Liver (tissue), 9 donors: ENCODE results near the gene ALG9. TPM values are rescaled to one million over a fixed set of nuclear protein-coding genes. Genes with fewer than 3 reads are reported as not detected.

Source experiments
- DNase-seq: peaks from one replicate; pipeline ENCODE4 v3.0.0-alpha.2; 2017; ENCODE audit warnings: low spot score
- H3K27ac ChIP-seq, 2 donors: one replicate each; pipeline ENCODE4 v1.7.0; 2013; ENCODE audit warnings: inconsistent platforms in 2 of 2, low read length in 2 of 2, control low read depth in 1 of 2, low read depth in 1 of 2, mild to moderate bottlenecking in 1 of 2
- H3K27me3 ChIP-seq, 4 donors: one replicate each; pipeline versions ENCODE4 v1.6.1 to v1.7.0; 2013; ENCODE audit warnings: low read length in 3 of 4, inconsistent platforms in 1 of 4, mild to moderate bottlenecking in 1 of 4, moderate library complexity in 1 of 4; ENCODE audit not compliant: control insufficient read depth in 4 of 4, insufficient read depth in 4 of 4
- H3K36me3 ChIP-seq, 4 donors: one replicate each; pipeline versions ENCODE4 v1.6.1 to v1.7.0; 2013; ENCODE audit warnings: low read length in 3 of 4, mild to moderate bottlenecking in 3 of 4, low read depth in 1 of 4, moderate library complexity in 1 of 4; ENCODE audit not compliant: control insufficient read depth in 4 of 4, insufficient read depth in 3 of 4
- H3K4me1 ChIP-seq, 4 donors: one replicate each; pipeline versions ENCODE4 v1.6.1 to v1.7.0; 2013; ENCODE audit warnings: low read length in 3 of 4, mild to moderate bottlenecking in 3 of 4, moderate library complexity in 1 of 4; ENCODE audit not compliant: control insufficient read depth in 4 of 4, insufficient read depth in 4 of 4
- H3K4me3 ChIP-seq, 3 donors: one replicate each; pipeline versions ENCODE4 v1.6.1 to v1.7.0; 2013; ENCODE audit warnings: low read length in 3 of 3, control low read depth in 1 of 3, low read depth in 1 of 3, mild to moderate bottlenecking in 1 of 3
- H3K9ac ChIP-seq, 2 donors: one replicate each; pipeline ENCODE4 v1.7.0; 2013; ENCODE audit warnings: low read length in 2 of 2, mild to moderate bottlenecking in 2 of 2, moderate library complexity in 2 of 2, control low read depth in 1 of 2, low read depth in 1 of 2
- H3K9me3 ChIP-seq, 4 donors: one replicate each; pipeline versions ENCODE4 v1.6.1 to v1.7.0; 2013; ENCODE audit warnings: low read length in 3 of 4; ENCODE audit not compliant: control insufficient read depth in 4 of 4
- ATF3 ChIP-seq: IDR thresholded peaks from 2 replicates; pipeline ENCODE4 v1.6.1; 2016; ENCODE audit warnings: antibody characterized with exemption
- EGR1 ChIP-seq, 2 donors: IDR thresholded peaks; 2 replicates each; pipeline ENCODE4 v1.6.1; 2016 to 2018; ENCODE audit warnings: antibody characterized with exemption in 2 of 2, low read depth in 2 of 2
- FOXA1 ChIP-seq: IDR thresholded peaks from 2 replicates; pipeline ENCODE4 v1.6.1; 2016; ENCODE audit warnings: antibody characterized with exemption
- FOXA2 ChIP-seq: IDR thresholded peaks from 2 replicates; pipeline ENCODE4 v1.6.1; 2016; ENCODE audit warnings: antibody characterized with exemption
- GABPA ChIP-seq, 2 donors: IDR thresholded peaks in 1 of 2; conservative IDR thresholded peaks in 1 of 2; 2 replicates each; pipeline ENCODE4 v1.6.1; 2016; ENCODE audit warnings: antibody characterized with exemption in 2 of 2, mild to moderate bottlenecking in 1 of 2, moderate library complexity in 1 of 2
- HNF4A ChIP-seq, 2 donors: conservative IDR thresholded peaks; 2 replicates each; pipeline ENCODE4 v1.6.1; 2016; ENCODE audit warnings: antibody characterized with exemption in 2 of 2, mild to moderate bottlenecking in 2 of 2
- HNF4G ChIP-seq: IDR thresholded peaks from 2 replicates; pipeline ENCODE4 v1.6.1; 2016; ENCODE audit warnings: antibody characterized with exemption
- JUND ChIP-seq, 2 donors: IDR thresholded peaks; 2 replicates each; pipeline ENCODE4 v1.6.1; 2016; ENCODE audit warnings: antibody characterized with exemption in 2 of 2
- MAX ChIP-seq: IDR thresholded peaks from 2 replicates; pipeline ENCODE4 v1.6.1; 2016; ENCODE audit warnings: antibody characterized with exemption
- NR2F2 ChIP-seq: IDR thresholded peaks from 2 replicates; pipeline ENCODE4 v1.6.1; 2016; ENCODE audit warnings: antibody characterized with exemption
- RAD21 ChIP-seq, 2 donors: IDR thresholded peaks; 2 replicates each; pipeline ENCODE4 v1.6.1; 2016; ENCODE audit warnings: antibody characterized with exemption in 2 of 2, mild to moderate bottlenecking in 2 of 2
- REST ChIP-seq: IDR thresholded peaks from 2 replicates; pipeline ENCODE4 v1.6.1; 2016; ENCODE audit warnings: antibody characterized with exemption, mild to moderate bottlenecking
- RXRA ChIP-seq, 2 donors: IDR thresholded peaks; 2 replicates each; pipeline ENCODE4 v1.6.1; 2017 to 2018; ENCODE audit warnings: antibody characterized with exemption in 2 of 2, mild to moderate bottlenecking in 1 of 2
- SP1 ChIP-seq: IDR thresholded peaks from 2 replicates; pipeline ENCODE4 v1.6.1; 2018; ENCODE audit warnings: antibody characterized with exemption, mild to moderate bottlenecking
- TAF1 ChIP-seq: conservative IDR thresholded peaks from 2 replicates; pipeline ENCODE4 v1.6.1; 2016; ENCODE audit warnings: antibody characterized with exemption, mild to moderate bottlenecking
- YY1 ChIP-seq: IDR thresholded peaks from 2 replicates; pipeline ENCODE4 v1.6.1; 2016; ENCODE audit warnings: antibody characterized with exemption, mild to moderate bottlenecking
- WGBS: extraction: QIAGEN DNeasy Blood & Tissue Kit; methylation state at CpG from one replicate; pipeline ENCODE4 v1.1.7; 2013; 5-methylcytosine and 5-hydroxymethylcytosine counted together
- polyA plus RNA-seq, 2 donors: library from polyadenylated mRNA; stranded (reverse) in 1 of 2; unstranded in 1 of 2; fragments of 200-250 nt in 1 of 2; fragments of >200 nt in 1 of 2; fragmentation: Nextera tagmentation in 1 of 2; extraction: Ambion mirVana in 1 of 2; gene quantifications; one replicate each; pipeline versions ENCODE4 v1.2.1 to v1.2.3, GENCODE V29; 2013 to 2015
- total RNA-seq, 2 donors: library from RNA; depleted of rRNA; stranded (reverse); fragments of >200 nt; gene quantifications; one replicate each; pipeline ENCODE4 v1.2.3, GENCODE V29; 2014
- TF ChIP-seq, protein P1 (sequence below): IDR thresholded peaks from 2 replicates; pipeline ENCODE4 v1.6.1; 2016; ENCODE audit warnings: antibody characterized with exemption
- TF ChIP-seq, protein P2 (sequence below): fragments of 150-350 bp; IDR thresholded peaks from 2 replicates; pipeline ENCODE4 v1.5.1; 2017; ENCODE audit warnings: improper control_type of control experiment, low read depth, low read length; ENCODE audit not compliant: missing input control
- donor health status: healthy.
- donor health status: healthy.
- donor health status: healthy.
- donor health status: healthy.
- donor health status: healthy.

ALG9 gene
- total and polyA plus RNA-seq, 4 donors = 13.7 to 36.3 (median 20.2) TPM

DNA sequence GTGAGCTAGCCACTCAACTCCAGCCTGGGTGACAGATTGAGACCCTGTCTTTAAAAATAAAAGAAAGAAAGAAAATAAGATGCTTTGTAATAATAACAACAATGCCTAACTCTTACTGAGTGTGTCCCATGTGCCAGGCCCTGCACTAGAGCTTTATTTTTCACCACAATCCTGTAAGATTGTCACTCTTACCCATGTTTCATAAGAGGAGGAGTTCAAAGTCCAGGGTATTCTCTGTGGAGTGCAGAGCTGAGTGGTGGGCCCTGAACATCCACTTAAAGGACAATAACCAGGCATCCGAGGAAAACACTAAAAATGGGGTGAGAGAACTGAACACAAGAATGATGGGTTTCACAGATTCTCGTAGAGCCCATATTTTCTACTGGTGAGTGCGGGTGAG is 46.4 kb upstream of the ALG9 start:
- DNase-seq = no peak
- H3K9me3 ChIP-seq = no peaks in the 10 kb centered on the region
- H3K9ac ChIP-seq = peak overlapping the region in 1 of 2 donors; percentile 32
- TF ChIP-seq HNF4A (conservative IDR thresholded peaks at IDR 0.05) = peak in 1 of 2 donors; percentile 20
- no peak for TF ChIP-seq GABPA (IDR thresholded peaks at IDR 0.05 in 1 of 2, conservative IDR thresholded peaks at IDR 0.05 in 1 of 2)
- 84% methylated on average over 3 of the region's 3 CpGs for WGBS
- H3K4me1 ChIP-seq = peaks cover 0 to 25% (median 14%) of the 10 kb centered on the region in 4 donors
- H3K27ac ChIP-seq = peak overlapping the region; percentile 87 to 88
- H3K4me3 ChIP-seq = no peak overlapping the region
- no peaks in the 10 kb centered on the region for H3K36me3 ChIP-seq
- no peaks in the 10 kb centered on the region for H3K27me3 ChIP-seq

GRCh38 chr11:111917312-111917711 is 45.9 kb upstream of the ALG9 start:
- no peaks in the 10 kb centered on the region for H3K27me3 ChIP-seq
- no peak for DNase-seq
- WGBS = 94% methylated on average over 2 of the region's 2 CpGs
- H3K9ac ChIP-seq = no peak overlapping the region
- H3K4me1 ChIP-seq = peaks cover 0 to 22% (median 13%) of the 10 kb centered on the region in 4 donors
- H3K4me3 ChIP-seq = no peak overlapping the region
- H3K36me3 ChIP-seq = no peaks in the 10 kb centered on the region
- no peak for TF ChIP-seq JUND (IDR thresholded peaks at IDR 0.05)
- no peak for TF ChIP-seq EGR1 (IDR thresholded peaks at IDR 0.05; ENCODE audit: low read depth in 2 of 2)
- no peak for TF ChIP-seq NR2F2
- no peak for TF ChIP-seq REST
- no peak for TF ChIP-seq SP1
- no peak for TF ChIP-seq HNF4A (conservative IDR thresholded peaks at IDR 0.05)
- no peak for TF ChIP-seq YY1
- TF ChIP-seq FOXA1 = no peak
- no peak for TF ChIP-seq HNF4G
- no peak for TF ChIP-seq RAD21 (IDR thresholded peaks at IDR 0.05)
- TF ChIP-seq, protein P1, sequence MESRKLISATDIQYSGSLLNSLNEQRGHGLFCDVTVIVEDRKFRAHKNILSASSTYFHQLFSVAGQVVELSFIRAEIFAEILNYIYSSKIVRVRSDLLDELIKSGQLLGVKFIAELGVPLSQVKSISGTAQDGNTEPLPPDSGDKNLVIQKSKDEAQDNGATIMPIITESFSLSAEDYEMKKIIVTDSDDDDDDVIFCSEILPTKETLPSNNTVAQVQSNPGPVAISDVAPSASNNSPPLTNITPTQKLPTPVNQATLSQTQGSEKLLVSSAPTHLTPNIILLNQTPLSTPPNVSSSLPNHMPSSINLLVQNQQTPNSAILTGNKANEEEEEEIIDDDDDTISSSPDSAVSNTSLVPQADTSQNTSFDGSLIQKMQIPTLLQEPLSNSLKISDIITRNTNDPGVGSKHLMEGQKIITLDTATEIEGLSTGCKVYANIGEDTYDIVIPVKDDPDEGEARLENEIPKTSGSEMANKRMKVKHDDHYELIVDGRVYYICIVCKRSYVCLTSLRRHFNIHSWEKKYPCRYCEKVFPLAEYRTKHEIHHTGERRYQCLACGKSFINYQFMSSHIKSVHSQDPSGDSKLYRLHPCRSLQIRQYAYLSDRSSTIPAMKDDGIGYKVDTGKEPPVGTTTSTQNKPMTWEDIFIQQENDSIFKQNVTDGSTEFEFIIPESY = no peak
- TF ChIP-seq GABPA (IDR thresholded peaks at IDR 0.05 in 1 of 2, conservative IDR thresholded peaks at IDR 0.05 in 1 of 2) = no peak
- no peak for TF ChIP-seq TAF1
- TF ChIP-seq RXRA (IDR thresholded peaks at IDR 0.05) = no peak
- TF ChIP-seq ATF3 = no peak
- no peak for TF ChIP-seq FOXA2
- TF ChIP-seq, protein P2, sequence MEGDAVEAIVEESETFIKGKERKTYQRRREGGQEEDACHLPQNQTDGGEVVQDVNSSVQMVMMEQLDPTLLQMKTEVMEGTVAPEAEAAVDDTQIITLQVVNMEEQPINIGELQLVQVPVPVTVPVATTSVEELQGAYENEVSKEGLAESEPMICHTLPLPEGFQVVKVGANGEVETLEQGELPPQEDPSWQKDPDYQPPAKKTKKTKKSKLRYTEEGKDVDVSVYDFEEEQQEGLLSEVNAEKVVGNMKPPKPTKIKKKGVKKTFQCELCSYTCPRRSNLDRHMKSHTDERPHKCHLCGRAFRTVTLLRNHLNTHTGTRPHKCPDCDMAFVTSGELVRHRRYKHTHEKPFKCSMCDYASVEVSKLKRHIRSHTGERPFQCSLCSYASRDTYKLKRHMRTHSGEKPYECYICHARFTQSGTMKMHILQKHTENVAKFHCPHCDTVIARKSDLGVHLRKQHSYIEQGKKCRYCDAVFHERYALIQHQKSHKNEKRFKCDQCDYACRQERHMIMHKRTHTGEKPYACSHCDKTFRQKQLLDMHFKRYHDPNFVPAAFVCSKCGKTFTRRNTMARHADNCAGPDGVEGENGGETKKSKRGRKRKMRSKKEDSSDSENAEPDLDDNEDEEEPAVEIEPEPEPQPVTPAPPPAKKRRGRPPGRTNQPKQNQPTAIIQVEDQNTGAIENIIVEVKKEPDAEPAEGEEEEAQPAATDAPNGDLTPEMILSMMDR = no peak
- no peak for TF ChIP-seq MAX
- no peaks in the 10 kb centered on the region for H3K9me3 ChIP-seq
- no peak overlapping the region for H3K27ac ChIP-seq
